Measurements from ENCODE around the gene RGS17.

- TF ChIP-seq CTCF (IDR thresholded peaks at IDR 0.05) (no peak), POLR2A (IDR thresholded peaks at IDR 0.05) (no peak)
Observed at GRCh38 chr6:153167061-153167891, 36.2 kb upstream of the RGS17 start.

Data from uterus (tissue), 2 donors.